ENCODE results near the gene C1QL3.

- TF ChIP-seq ZNF274 (IDR thresholded peaks at IDR 0.05; ENCODE audit: low read depth, low read length) (no peak), SUZ12 (IDR thresholded peaks at IDR 0.05; ENCODE audit: extremely low read depth, insufficient read depth, insufficient read length) (no peak), YY1 (IDR thresholded peaks at IDR 0.05; ENCODE audit: insufficient read depth, insufficient read length) (no peak)
Observed at GRCh38 chr10:16510843-16511242, 10.8 kb downstream of the C1QL3 start.

All from NT2/D1 (cell line).